ENCODE measurements around the gene UBE2L3. TPM values are rescaled to one million over a fixed set of nuclear protein-coding genes. Genes with fewer than 3 reads are reported as not detected.
"Not testable (repeated sequence)": the region's sequence is repeated elsewhere in the genome, so short reads cannot be mapped to it uniquely, and the experiment has no call there.

UBE2L3 gene
- total RNA-seq, 4 donors from 2014 or later: 42.1 to 69.7 (median 50.1) TPM

DNA sequence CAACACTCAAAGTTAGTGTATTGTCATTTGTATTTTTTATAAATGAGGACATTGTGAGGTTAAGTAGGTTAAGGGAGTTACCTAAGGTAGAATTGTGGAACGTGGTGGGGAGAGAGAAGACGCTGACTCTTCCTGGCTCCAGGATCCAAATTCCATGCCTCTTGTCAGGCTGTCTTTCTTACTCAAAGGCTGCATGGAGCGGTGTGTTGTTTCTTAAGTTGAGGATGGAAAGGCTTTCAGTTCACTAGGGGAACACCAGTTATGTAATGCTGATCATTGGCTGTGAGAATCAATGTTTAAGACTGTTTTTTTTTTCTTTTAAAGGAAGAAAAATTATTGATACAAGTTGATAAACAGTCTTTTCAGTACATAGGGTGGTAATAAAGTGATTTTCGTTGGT is 2.9 kb downstream of the UBE2L3 start:
- H3K4me1 ChIP-seq: peaks cover 0 to 68% (median 22%) of the 10 kb centered on the region in 4 donors
- no peak overlapping the region for H3K27ac ChIP-seq
- no peaks in the 10 kb centered on the region for H3K36me3 ChIP-seq
- H3K27me3 ChIP-seq: no peaks in the 10 kb centered on the region
- H3K4me3 ChIP-seq: no peak overlapping the region
- no peak for DNase-seq
- no peaks in the 10 kb centered on the region for H3K9me3 ChIP-seq
- no peak for TF ChIP-seq POLR2A (IDR thresholded peaks at IDR 0.05)
- TF ChIP-seq, protein P1, sequence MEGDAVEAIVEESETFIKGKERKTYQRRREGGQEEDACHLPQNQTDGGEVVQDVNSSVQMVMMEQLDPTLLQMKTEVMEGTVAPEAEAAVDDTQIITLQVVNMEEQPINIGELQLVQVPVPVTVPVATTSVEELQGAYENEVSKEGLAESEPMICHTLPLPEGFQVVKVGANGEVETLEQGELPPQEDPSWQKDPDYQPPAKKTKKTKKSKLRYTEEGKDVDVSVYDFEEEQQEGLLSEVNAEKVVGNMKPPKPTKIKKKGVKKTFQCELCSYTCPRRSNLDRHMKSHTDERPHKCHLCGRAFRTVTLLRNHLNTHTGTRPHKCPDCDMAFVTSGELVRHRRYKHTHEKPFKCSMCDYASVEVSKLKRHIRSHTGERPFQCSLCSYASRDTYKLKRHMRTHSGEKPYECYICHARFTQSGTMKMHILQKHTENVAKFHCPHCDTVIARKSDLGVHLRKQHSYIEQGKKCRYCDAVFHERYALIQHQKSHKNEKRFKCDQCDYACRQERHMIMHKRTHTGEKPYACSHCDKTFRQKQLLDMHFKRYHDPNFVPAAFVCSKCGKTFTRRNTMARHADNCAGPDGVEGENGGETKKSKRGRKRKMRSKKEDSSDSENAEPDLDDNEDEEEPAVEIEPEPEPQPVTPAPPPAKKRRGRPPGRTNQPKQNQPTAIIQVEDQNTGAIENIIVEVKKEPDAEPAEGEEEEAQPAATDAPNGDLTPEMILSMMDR (IDR thresholded peaks at IDR 0.05): no peak

DNA sequence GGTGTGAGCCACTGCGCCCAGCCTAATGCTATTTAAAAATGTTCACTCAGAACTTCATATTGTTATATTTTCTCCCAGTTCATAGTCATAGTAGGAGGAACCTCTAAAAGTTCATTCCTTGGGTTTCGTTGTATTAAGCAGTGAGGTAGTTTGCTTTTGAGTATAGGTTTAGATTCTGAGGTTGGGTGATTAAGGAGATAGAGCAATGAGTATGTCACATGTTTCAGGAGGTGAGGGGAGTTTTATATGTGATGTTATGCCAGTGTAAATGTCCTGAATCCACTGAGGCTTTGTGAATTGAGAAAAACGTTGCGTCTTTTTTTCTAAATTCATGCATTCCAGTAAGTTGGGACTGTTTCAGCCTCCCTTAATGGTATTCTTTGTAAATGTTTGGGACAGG is 4.2 kb downstream of the UBE2L3 start:
- Histone ChIP-seq H3K9me3 (no peaks in the 10 kb centered on the region), H3K36me3 (no peaks in the 10 kb centered on the region), H3K4me3 (no peak overlapping the region), H3K27ac (no peak overlapping the region), H3K4me1 (peaks cover 0 to 78% (median 22%) of the 10 kb centered on the region in 4 donors), H3K27me3 (no peaks in the 10 kb centered on the region)
- TF ChIP-seq, protein P1 (IDR thresholded peaks at IDR 0.05): no peak
- no peak for TF ChIP-seq POLR2A (IDR thresholded peaks at IDR 0.05)
- DNase-seq: no peak

DNA sequence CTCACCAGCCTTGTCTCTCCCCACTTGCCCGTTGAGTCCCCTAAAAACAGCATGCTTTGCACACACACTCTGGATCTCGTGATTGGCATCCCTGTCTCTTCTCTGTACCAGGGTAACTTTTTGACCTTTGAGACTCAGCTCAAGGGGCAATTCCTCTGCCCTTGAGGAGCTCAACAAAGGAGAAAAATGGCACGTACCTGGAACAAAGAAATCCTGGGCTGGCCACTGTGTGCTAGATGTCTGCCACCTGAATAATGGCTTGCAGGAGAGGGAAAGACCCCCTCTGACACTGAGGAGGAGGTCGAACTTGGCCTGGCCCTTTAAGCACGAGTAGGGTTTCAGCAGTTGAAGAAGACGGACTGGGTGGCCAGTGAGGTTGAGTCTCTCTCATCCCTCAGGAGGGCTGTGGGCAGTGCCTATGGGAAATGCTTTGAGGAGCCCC is 5.8 kb downstream of the UBE2L3 start:
- DNase-seq: no peak
- Histone ChIP-seq H3K36me3 (no peaks in the 10 kb centered on the region), H3K27me3 (no peaks in the 10 kb centered on the region), H3K27ac (no peak overlapping the region), H3K4me1 (peaks cover 3 to 89% (median 21%) of the 10 kb centered on the region in 4 donors), H3K4me3 (no peak overlapping the region), H3K9me3 (no peaks in the 10 kb centered on the region)
- TF ChIP-seq, protein P1 (IDR thresholded peaks at IDR 0.05): no peak
- TF ChIP-seq POLR2A (IDR thresholded peaks at IDR 0.05): no peak

DNA sequence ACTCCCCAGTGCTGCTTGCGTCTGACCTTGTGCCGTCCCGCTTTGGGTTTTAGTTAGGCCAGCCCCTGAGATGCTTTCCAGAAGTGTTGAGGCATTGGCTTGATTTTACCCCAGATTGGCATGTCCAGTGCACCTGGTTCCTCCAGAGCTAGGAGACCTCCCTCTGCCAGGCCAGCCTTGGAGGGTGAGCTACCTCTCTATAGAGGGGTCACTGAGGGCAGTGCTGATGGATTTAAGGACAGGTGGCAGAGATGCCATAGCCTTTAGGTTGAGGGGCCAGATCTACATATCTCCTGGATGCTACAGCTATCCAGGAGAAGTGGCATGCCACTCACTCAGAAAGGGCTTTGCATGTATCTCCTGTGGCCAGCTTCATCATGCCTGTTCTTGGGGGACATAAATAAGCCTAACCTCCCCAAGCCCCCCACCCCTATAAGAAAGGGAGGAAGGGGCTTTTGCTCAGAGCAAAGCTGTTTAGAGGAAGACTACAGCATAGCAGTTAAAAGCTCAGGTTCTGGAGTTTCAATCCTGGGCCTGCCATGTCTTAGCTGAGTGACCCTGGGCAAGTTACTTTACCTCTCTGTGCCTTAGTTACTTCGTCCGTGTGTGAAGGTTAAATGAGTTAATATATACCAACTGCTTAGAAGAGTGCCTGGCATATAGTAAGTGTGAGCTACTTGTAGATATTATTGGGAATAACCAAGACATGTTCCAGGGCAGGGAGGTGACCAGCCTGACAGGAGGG is 6.4 kb downstream of the UBE2L3 start:
- no peak overlapping the region for H3K27ac ChIP-seq
- H3K4me3 ChIP-seq: no peak overlapping the region
- H3K4me1 ChIP-seq: peaks cover 3 to 87% (median 19%) of the 10 kb centered on the region in 4 donors
- no peaks in the 10 kb centered on the region for H3K36me3 ChIP-seq
- H3K27me3 ChIP-seq: no peaks in the 10 kb centered on the region
- no peaks in the 10 kb centered on the region for H3K9me3 ChIP-seq
- no peak for TF ChIP-seq POLR2A (IDR thresholded peaks at IDR 0.05)
- TF ChIP-seq, protein P1 (IDR thresholded peaks at IDR 0.05): no peak
- DNase-seq: no peak

DNA sequence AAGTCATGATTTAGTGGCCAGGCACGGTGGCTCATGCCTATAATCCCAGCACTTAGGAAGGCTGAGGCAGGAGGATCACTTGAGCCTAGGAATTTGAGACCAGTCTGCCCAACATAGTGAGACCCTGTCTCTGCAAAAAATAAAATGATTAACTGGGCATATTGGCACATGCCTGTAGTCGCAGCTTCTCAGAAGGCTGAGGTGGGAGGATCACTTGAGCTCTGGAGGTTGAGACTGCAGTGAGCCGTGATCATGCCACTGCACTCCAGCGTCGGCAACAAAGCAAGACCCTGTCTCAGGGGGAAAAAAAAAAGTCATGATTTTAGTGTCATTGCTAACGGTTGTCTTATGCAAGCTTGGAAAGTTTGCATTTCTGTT is 11.9 kb downstream of the UBE2L3 start:
- no peak for DNase-seq
- Histone ChIP-seq H3K27me3 (no peaks in the 10 kb centered on the region), H3K4me3 (no peak overlapping the region), H3K27ac (peak overlapping the region in 1 of 4 donors; percentile 5), H3K4me1 (peaks cover 0 to 68% (median 7%) of the 10 kb centered on the region in 4 donors), H3K36me3 (no peaks in the 10 kb centered on the region), H3K9me3 (no peaks in the 10 kb centered on the region)
- TF ChIP-seq, protein P1 (IDR thresholded peaks at IDR 0.05): no peak
- TF ChIP-seq POLR2A (IDR thresholded peaks at IDR 0.05): no peak

DNA sequence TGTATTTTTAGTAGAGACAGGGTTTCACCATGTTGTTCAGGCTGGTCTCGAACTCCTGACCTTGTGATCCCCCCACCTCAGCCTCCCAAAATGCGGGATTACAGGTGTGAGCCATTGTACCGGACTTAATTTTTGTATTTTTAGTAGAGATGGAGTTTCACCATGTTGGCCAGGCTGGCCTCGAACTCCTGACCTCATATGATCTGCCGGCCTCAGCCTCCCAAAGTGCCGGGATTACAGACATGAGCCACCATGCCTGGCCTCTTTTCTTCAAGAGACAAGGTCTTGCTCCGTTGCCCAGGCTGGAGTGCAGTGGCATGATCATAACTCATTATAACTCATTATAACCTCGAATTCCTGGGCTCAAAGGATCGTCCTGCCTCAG is 13.1 kb downstream of the UBE2L3 start:
- peaks cover 0 to 63% (median 7%) of the 10 kb centered on the region in 4 donors for H3K4me1 ChIP-seq
- H3K9me3 ChIP-seq, H3K27me3 ChIP-seq, DNase-seq, H3K27ac ChIP-seq, H3K4me3 ChIP-seq, H3K36me3 ChIP-seq: not testable (repeated sequence)

DNA sequence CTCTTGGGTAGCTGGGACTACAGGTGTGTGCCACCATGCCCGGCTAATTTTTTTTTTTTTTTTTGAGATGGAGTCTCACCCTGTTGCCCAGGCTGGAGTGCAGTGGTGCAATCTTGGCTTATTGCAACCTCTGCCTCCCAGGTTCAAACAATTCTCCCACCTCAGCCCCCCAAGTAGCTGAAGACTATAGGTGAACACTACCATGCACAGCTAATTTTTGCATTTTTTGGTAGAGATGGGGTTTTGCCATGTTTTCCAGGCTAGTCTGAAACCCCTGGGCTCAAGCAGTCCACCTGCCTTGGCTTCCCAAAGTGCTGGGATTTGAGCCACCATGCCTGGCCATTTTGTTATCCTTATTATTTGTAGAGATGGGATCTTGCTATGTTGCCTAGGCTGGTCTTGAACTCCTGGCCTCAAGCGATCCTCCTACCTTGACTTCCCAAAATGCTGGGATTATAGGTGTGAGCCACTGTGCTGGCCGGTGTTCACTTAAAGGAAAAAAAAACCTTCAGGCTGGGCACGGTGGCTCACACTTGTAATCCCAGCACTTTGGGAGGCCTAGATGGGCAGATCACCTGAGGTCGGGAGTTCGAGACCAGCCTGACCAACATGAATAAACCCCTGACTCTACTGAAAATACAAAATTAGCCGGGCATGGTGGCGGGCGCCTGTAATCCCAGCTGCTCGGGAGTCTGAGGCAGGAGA is 13.6 kb downstream of the UBE2L3 start:
- not testable (repeated sequence) for H3K36me3 ChIP-seq, DNase-seq, H3K27ac ChIP-seq, H3K27me3 ChIP-seq, H3K4me3 ChIP-seq, H3K9me3 ChIP-seq
- H3K4me1 ChIP-seq: peaks cover 0 to 57% (median 7%) of the 10 kb centered on the region in 4 donors
